NCI-H2196 (cell line): Measurements from ENCODE around the gene TACC3.

Experiments used
- DNase-seq: peaks from one replicate; lab custom pipeline; 2025; ENCODE audit not compliant: unreplicated experiment; lab: John Stamatoyannopoulos, UW

TACC3 gene

GRCh38 chr4:1758306-1759121, 37.2 kb downstream of the TACC3 start:
- DNase-seq: no peak

- no peak for DNase-seq
These were observed 38.0 kb downstream of the TACC3 start for GRCh38 chr4:1759170-1759817.

GRCh38 chr4:1759818-1760223, 38.5 kb downstream of the TACC3 start:
- DNase-seq: no peak

- no peak for DNase-seq
These were observed 39.3 kb downstream of the TACC3 start for GRCh38 chr4:1760521-1761071.

- DNase-seq: no peak
These were observed 39.9 kb downstream of the TACC3 start for GRCh38 chr4:1761130-1761689.

GRCh38 chr4:1762264-1763010, 41.1 kb downstream of the TACC3 start:
- DNase-seq: no peak

GRCh38 chr4:1763070-1763549, 41.8 kb downstream of the TACC3 start:
- DNase-seq: no peak

GRCh38 chr4:1763550-1764080, 42.3 kb downstream of the TACC3 start:
- DNase-seq: no peak

- no peak for DNase-seq
These were observed 43.3 kb downstream of the TACC3 start for GRCh38 chr4:1764670-1765069.

GRCh38 chr4:1765409-1766072, 44.2 kb downstream of the TACC3 start:
- DNase-seq: no peak

GRCh38 chr4:1766106-1767060, 45.1 kb downstream of the TACC3 start:
- DNase-seq: no peak

GRCh38 chr4:1767061-1767769, 45.9 kb downstream of the TACC3 start:
- DNase-seq: no peak

GRCh38 chr4:1767770-1768366, 46.5 kb downstream of the TACC3 start:
- peak; percentile 13 for DNase-seq

- no peak for DNase-seq
These were observed 47.2 kb downstream of the TACC3 start for GRCh38 chr4:1768367-1769034.

GRCh38 chr4:1769692-1770091, 48.4 kb downstream of the TACC3 start:
- DNase-seq: no peak

- DNase-seq: no peak
These were observed 48.9 kb downstream of the TACC3 start for GRCh38 chr4:1770245-1770644.

- no peak for DNase-seq
These were observed 49.5 kb downstream of the TACC3 start for GRCh38 chr4:1770791-1771231.
